ENCODE data around the gene RALGAPA2. TPM values are rescaled to one million over a fixed set of nuclear protein-coding genes. Genes with fewer than 3 reads are reported as not detected.

RALGAPA2 gene
- total RNA-seq, 1 experiment from 2014 or later: 10.8 TPM

- TF ChIP-seq MAX (IDR thresholded peaks at IDR 0.05) (no peak), FOSL1 (IDR thresholded peaks at IDR 0.05; ENCODE audit: low read depth) (no peak), TCF7L2 (IDR thresholded peaks at IDR 0.05; ENCODE audit: borderline replicate concordance, extremely low read depth, insufficient read depth, insufficient read length) (no peak), ATF3 (IDR thresholded peaks at IDR 0.05) (no peak), RAD21 (IDR thresholded peaks at IDR 0.05; ENCODE audit: low read depth) (no peak), SRF (IDR thresholded peaks at IDR 0.05; ENCODE audit: low read depth) (no peak), ZNF274 (IDR thresholded peaks at IDR 0.05; ENCODE audit: low read depth, low read length) (no peak), SP1 (IDR thresholded peaks at IDR 0.05; ENCODE audit: low read depth) (no peak)
Observed at GRCh38 chr20:20491784-20492264, 220.6 kb downstream of the RALGAPA2 start (continued).

GRCh38 chr20:20491110-20491783 lies 221.2 kb downstream of the RALGAPA2 start:
- ATAC-seq (no peak), DNase-seq (ENCODE audit: low read depth, low spot score) (no peak)
- CTCF ChIA-PET: no interaction called here
- no peaks in the 10 kb centered on the region for H3K36me3 ChIP-seq (ENCODE audit: control insufficient read depth in 1 of 2, insufficient read depth in 2 of 2, low read length in 2 of 2)
- no peak overlapping the region for H3K27ac ChIP-seq (ENCODE audit: low read depth, low read length)
- no peak overlapping the region for H2AFZ ChIP-seq (ENCODE audit: low read depth, low read length, poor library complexity, severe bottlenecking)
- H4K20me1 ChIP-seq (ENCODE audit: insufficient read depth): no peaks in the 10 kb centered on the region
- H3K9ac ChIP-seq (ENCODE audit: low read length): no peak overlapping the region
- intact Hi-C loops (cut with micrococcal nuclease): no loop called here
- BruUV-seq (replicated peaks): no TSS peak
- RAD21 ChIA-PET (ENCODE audit: low non-redundant PET in 1 of 2, low total read pairs in 2 of 2, uncharacterized antibody in 2 of 2, unreplicated experiment in 2 of 2): no interaction called here
- no peak overlapping the region for H3K4me2 ChIP-seq (ENCODE audit: low read length)
- POLR2A ChIA-PET: no interaction called here
- H3K27me3 ChIP-seq (ENCODE audit: insufficient read depth, low read length): no peaks in the 10 kb centered on the region
- TF ChIP-seq POLR2A (IDR thresholded peaks at IDR 0.05; ENCODE audit: borderline replicate concordance, extremely low read depth, insufficient read depth, insufficient read length) (no peak), TCF7L2 (IDR thresholded peaks at IDR 0.05; ENCODE audit: borderline replicate concordance, extremely low read depth, insufficient read depth, insufficient read length) (no peak), EGR1 (IDR thresholded peaks at IDR 0.05; ENCODE audit: low read depth) (no peak), ZNF274 (IDR thresholded peaks at IDR 0.05; ENCODE audit: low read depth, low read length) (no peak), CBX3 (IDR thresholded peaks at IDR 0.05; ENCODE audit: low read depth) (no peak), ELF1 (IDR thresholded peaks at IDR 0.05; ENCODE audit: borderline replicate concordance, low read depth) (no peak), JUND (IDR thresholded peaks at IDR 0.05) (no peak), MAX (IDR thresholded peaks at IDR 0.05) (no peak), ZFX (IDR thresholded peaks at IDR 0.05) (no peak), CEBPB (IDR thresholded peaks at IDR 0.05; ENCODE audit: low read depth) (no peak), EZH2phosphoT487 (IDR thresholded peaks at IDR 0.05; ENCODE audit: borderline replicate concordance) (no peak), RAD21 (IDR thresholded peaks at IDR 0.05; ENCODE audit: low read depth) (no peak), SP1 (IDR thresholded peaks at IDR 0.05; ENCODE audit: low read depth) (no peak), EZH2 (IDR thresholded peaks at IDR 0.05) (no peak)
- H3K79me2 ChIP-seq (ENCODE audit: insufficient read depth, low read length): no peaks in the 10 kb centered on the region
- H3K9me3 ChIP-seq (ENCODE audit: control insufficient read depth in 1 of 2, insufficient read depth in 1 of 2, low read depth in 1 of 2, low read length in 2 of 2): no peaks in the 10 kb centered on the region
- H3K4me3 ChIP-seq (replicated peaks in 1 of 2; ENCODE audit: low read depth in 1 of 2, low read length in 2 of 2): no peak overlapping the region
- no peaks in the 10 kb centered on the region for H3K9me2 ChIP-seq (ENCODE audit: insufficient read depth)
- no peaks in the 10 kb centered on the region for H3K4me1 ChIP-seq (ENCODE audit: control insufficient read depth in 1 of 2, insufficient read depth in 2 of 2, low read length in 2 of 2)

All from HCT116 (cell line).